ENCODE measurements around the gene ANAPC13. TPM values are rescaled to one million over a fixed set of nuclear protein-coding genes. Genes with fewer than 3 reads are reported as not detected.

The ANAPC13 gene
- total RNA-seq, 4 donors from 2014 or later = 28.4 to 52.0 (median 35.9) TPM

DNA sequence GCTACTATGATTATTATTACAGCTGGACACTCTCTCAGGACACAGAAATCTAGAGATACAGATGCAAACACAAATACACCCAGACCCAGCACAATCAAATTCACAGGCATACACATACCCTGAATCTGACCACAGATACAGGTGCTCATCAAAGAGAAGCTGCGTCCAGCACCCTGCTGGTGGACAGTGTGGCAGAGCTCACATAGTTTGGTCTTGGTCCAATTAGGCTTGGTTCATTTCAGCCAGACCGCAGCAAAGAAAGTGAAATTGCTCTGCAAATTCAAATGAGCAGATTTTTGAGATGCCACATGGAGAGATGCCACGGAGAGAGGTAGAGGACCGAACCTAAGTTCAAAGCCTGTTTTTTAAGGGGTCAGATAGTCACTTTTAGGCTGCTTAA, 55.6 kb downstream of the ANAPC13 start:
- intact Hi-C loops (cut with DNase I; ENCODE audit: low total_unique reads) = no loop called here
- no peak for TF ChIP-seq POLR2A (IDR thresholded peaks at IDR 0.05)
- TF ChIP-seq, protein P1, sequence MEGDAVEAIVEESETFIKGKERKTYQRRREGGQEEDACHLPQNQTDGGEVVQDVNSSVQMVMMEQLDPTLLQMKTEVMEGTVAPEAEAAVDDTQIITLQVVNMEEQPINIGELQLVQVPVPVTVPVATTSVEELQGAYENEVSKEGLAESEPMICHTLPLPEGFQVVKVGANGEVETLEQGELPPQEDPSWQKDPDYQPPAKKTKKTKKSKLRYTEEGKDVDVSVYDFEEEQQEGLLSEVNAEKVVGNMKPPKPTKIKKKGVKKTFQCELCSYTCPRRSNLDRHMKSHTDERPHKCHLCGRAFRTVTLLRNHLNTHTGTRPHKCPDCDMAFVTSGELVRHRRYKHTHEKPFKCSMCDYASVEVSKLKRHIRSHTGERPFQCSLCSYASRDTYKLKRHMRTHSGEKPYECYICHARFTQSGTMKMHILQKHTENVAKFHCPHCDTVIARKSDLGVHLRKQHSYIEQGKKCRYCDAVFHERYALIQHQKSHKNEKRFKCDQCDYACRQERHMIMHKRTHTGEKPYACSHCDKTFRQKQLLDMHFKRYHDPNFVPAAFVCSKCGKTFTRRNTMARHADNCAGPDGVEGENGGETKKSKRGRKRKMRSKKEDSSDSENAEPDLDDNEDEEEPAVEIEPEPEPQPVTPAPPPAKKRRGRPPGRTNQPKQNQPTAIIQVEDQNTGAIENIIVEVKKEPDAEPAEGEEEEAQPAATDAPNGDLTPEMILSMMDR (IDR thresholded peaks at IDR 0.05) = no peak
- H3K4me3 ChIP-seq (ENCODE audit: low read depth, poor library complexity, severe bottlenecking) = no peak overlapping the region
- 85% methylated on average over 4 of the region's 4 CpGs for WGBS, 2 donors
- no peak for DNase-seq (ENCODE audit: low spot score in 2 of 2)

DNA sequence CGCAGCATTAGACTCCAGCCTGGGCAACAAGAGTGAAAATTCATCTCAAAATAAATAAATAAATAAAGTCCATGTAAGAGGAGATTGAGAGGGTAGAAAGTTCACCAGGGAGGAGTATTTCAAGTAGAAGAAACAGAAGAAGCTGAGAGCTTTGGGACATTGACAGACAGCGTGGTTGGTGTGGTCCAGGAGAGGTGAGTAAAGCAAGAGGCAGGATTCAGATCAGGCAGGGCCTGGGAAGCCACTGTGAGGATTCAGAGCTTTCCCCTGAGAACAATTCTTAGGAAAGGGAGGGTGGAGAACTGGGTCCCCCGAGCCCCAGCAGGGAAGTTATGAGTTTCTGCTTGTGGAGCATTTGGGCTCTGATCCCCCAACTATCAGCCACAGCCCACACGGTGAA, 57.4 kb downstream of the ANAPC13 start:
- TF ChIP-seq POLR2A (IDR thresholded peaks at IDR 0.05) = no peak
- TF ChIP-seq, protein P1 (IDR thresholded peaks at IDR 0.05) = no peak
- DNase-seq (ENCODE audit: low spot score in 2 of 2) = no peak
- no peak overlapping the region for H3K4me3 ChIP-seq (ENCODE audit: low read depth, poor library complexity, severe bottlenecking)
- intact Hi-C loops (cut with DNase I; ENCODE audit: low total_unique reads) = no loop called here
- WGBS, 2 donors = 77 to 90% methylated on average over 4 of the region's 4 CpGs

Other genes with a start within 250 kb of the ANAPC13 start
- gene RYK, start 235.1 kb downstream of the ANAPC13 start, total RNA-seq = 10 to 100 TPM; 44.8 to 66.7 (median 56.6) TPM
- gene AMOTL2, start 111.5 kb downstream of the ANAPC13 start, total RNA-seq = 100 to 1,000 TPM in 3 of 4 donors, 10 to 100 TPM in 1; 97.1 to 151 (median 120) TPM
- 10 to 100 TPM; 15.6 to 23.2 (median 18.1) TPM for gene CEP63, start 72 bp upstream of the ANAPC13 start, total RNA-seq
- gene KY, start 165.0 kb upstream of the ANAPC13 start, total RNA-seq = 10 to 100 TPM; 26.2 to 55.5 (median 33.1) TPM